ENCODE results near the gene MAGEA2.
"Not testable (repeated sequence)": the region's sequence is repeated elsewhere in the genome, so short reads cannot be mapped to it uniquely, and the experiment has no call there.

MAGEA2 gene, protein sequence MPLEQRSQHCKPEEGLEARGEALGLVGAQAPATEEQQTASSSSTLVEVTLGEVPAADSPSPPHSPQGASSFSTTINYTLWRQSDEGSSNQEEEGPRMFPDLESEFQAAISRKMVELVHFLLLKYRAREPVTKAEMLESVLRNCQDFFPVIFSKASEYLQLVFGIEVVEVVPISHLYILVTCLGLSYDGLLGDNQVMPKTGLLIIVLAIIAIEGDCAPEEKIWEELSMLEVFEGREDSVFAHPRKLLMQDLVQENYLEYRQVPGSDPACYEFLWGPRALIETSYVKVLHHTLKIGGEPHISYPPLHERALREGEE

DNA sequence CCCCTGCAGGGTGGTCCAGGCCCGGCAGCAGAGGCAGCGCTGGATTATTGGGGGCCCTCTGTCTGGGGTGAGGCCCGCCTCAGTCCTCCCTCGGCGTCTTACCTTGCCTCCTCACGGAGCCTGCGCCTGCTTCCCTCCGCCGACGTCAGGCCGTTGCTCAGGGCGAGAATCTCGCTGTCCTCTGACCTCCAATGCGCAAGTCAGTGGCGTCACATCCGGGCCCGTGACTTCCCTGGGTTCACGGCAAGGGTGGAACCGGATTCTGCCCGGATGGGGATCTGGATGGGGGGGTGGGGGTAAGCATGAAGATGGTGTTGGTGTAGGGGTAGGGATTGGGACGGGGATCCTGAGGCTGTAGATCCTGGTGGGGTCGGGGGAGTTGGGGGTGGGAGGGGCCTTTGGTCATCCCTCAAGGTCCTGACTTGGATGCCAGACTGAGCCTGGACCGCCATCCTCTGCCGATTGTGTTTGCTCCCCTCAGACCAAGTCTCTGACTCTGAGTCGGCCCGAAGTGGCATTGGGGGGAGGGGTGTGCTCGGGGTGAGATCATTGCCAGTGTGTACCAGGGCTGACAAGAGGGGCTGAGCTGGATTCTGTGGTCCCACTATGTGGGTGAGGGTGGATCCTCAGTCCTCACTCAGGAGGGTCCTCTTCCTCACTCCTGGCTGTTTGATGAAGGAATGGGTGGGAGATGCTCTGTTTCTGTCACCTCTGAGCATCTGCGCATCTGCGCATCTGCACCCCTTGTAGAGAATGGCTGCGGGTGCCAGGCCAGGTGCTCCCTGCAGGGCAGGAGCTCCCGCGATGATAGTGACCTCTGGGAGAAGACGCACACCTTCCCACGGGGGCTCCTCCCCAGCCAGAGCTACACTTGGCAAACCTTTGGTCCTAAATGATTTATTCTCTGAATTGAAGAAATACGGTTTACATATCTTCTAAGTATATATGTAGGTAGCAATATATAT lies at the start of gene MAGEA2:
Gene MAGEA2 (minus strand): TSS at position 157 of the 965 bp plus-strand sequence. CDS start 2,479 bp downstream, outside the sequence.
- DNase-seq (ENCODE audit: low read depth, low spot score); H3K9me3 ChIP-seq (ENCODE audit: low read depth, low read length); H3K27ac ChIP-seq; H3K4me3 ChIP-seq; H3K9ac ChIP-seq (ENCODE audit: insufficient read length); H3K36me3 ChIP-seq (ENCODE audit: insufficient read depth, low read length): not testable (repeated sequence)

DNA sequence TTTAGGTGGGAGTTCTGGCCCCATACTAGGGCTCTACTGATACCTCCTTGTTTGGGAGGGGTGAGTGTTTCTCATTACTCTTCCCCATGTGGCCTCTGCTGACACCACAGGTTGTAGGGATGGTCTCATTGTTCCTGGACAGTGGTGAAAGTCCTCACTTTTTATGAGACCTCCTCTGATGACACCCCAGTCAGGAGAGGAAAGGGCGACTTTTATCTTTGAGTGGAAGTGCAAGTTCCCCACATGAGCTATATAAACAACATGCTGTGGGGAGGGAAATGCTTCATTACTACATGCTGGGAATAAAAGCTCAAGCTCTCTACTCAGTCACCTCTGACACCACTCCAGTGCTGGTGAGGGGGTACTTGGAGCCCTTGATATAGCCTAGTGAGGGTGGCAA lies 45.3 kb upstream of the MAGEA2 start:
- TF ChIP-seq EZH2 (IDR thresholded peaks at IDR 0.05) (no peak), FOXP2 (optimal IDR thresholded peaks at IDR 0.05; ENCODE audit: control extremely low read depth, extremely low read length, insufficient read depth) (no peak), POLR2AphosphoS5 (IDR thresholded peaks at IDR 0.05; ENCODE audit: borderline replicate concordance, low read depth, low read length) (no peak)
- no peak for DNase-seq (ENCODE audit: low read depth, low spot score)
- H3K9me3 ChIP-seq (ENCODE audit: low read depth, low read length) = no peaks in the 10 kb centered on the region
- H3K27ac ChIP-seq = no peak overlapping the region
- no peaks in the 10 kb centered on the region for H3K36me3 ChIP-seq (ENCODE audit: insufficient read depth, low read length)
- no peak overlapping the region for H3K9ac ChIP-seq (ENCODE audit: insufficient read length)
- H3K4me3 ChIP-seq = no peak overlapping the region

DNA sequence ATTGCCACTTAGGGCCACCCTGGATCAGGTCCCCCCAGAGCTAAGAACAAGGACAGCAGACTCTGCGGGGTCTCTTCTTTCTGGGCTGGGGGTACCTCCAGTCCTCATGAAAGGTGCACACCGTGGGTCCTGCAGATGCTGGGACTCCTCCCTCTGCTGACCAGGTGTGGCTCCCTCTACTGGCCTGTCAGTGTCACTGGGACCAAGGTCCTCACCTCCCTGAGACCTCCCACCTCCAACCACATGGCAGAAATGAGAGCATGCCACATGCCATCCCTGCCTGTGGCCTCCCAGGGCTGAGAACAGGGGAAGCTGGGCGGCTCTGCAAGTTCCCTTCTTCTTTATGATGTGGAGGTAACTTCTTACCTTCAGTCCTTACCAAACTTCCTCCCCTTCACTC lies 33.4 kb upstream of the MAGEA2 start:
- not testable (repeated sequence) for H3K27ac ChIP-seq; H3K4me3 ChIP-seq; H3K36me3 ChIP-seq (ENCODE audit: insufficient read depth, low read length); H3K9me3 ChIP-seq (ENCODE audit: low read depth, low read length); H3K9ac ChIP-seq (ENCODE audit: insufficient read length); DNase-seq (ENCODE audit: low read depth, low spot score)

DNA sequence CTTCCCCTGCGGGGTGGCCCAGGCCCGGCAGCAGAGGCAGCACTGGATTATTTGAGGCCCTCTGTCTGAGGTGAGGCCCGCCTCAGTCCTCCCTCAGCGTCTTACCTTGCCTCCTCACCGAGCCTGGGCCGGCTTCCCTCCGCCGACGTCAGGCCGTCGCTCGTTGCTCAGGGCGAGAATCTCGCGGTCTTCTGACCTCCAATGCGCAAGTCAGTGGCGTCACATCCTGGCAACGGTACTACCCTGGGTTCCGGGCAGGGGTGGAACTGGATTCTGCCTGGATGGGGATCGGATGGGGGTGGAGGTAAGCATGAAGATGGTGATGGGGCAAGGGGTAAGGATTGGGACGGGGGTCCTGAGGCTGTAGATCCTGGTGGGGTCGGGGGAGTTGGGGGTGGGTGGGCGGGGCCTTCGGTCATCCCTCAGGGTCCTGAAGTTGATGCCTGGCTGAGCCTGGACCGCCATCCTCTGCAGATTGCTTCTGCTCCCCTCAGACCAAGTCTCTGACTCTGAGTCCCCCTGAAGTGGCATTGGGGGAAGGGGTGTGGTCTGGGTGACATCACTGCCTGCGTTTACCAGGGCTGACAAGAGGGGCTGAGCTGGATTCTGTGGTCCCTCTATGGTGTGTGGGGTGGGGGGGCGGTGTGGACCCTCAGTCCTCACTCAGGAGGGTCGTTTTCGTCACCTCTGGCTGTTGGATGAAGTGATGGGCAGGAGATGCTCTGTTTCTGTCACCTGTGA lies 16.1 kb upstream of the MAGEA2 start, which contains the start of gene MAGEA6:
Gene MAGEA6 (minus strand): TSS at position 141 of the 741 bp plus-strand sequence. CDS start 2,039 bp downstream, outside the sequence.
- not testable (repeated sequence) for H3K9ac ChIP-seq (ENCODE audit: insufficient read length); H3K9me3 ChIP-seq (ENCODE audit: low read depth, low read length); H3K27ac ChIP-seq; H3K36me3 ChIP-seq (ENCODE audit: insufficient read depth, low read length); DNase-seq (ENCODE audit: low read depth, low spot score); H3K4me3 ChIP-seq

DNA sequence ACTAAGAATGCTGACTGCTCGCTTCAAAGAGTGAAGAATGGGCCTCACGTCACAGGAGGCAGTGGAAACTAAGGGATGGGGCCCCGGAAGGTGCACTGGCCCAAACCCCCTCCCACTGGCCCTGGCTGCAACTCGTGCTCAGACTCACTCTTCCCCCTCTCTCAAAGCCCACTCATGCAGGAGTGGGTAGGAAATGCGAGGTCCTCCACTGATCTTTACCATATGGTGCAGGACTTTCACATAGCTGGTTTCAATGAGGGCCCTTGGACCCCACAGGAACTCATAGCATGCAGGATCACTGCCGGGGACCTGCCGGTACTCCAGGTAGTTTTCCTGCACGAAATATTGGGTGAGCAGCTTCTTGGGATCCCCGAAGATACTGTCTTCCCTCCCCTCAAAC lies 12.9 kb upstream of the MAGEA2 start:
- not testable (repeated sequence) for DNase-seq (ENCODE audit: low read depth, low spot score); H3K36me3 ChIP-seq (ENCODE audit: insufficient read depth, low read length); H3K27ac ChIP-seq; H3K9ac ChIP-seq (ENCODE audit: insufficient read length); H3K9me3 ChIP-seq (ENCODE audit: low read depth, low read length); H3K4me3 ChIP-seq

DNA sequence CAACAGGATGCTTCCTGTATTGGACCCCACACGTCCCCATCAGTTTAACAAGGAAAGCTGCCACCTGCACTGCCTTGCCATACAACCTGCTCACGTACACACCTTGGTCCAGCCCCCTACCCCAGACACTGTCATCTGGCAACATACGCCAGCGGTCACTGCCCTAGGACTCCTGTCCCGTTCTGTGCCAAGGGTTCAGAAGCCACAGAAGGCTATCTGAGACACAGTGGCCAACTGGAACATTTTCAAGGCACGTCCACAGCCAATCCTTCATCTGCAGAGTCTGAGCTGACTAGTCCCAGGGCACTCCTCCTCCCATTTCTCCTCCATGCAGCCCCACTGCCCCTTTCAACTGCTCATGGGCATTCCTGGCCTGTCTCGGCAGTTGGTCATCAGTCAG lies 7.9 kb upstream of the MAGEA2 start:
- not testable (repeated sequence) for H3K9me3 ChIP-seq (ENCODE audit: low read depth, low read length); H3K4me3 ChIP-seq; H3K27ac ChIP-seq; DNase-seq (ENCODE audit: low read depth, low spot score); H3K9ac ChIP-seq (ENCODE audit: insufficient read length); H3K36me3 ChIP-seq (ENCODE audit: insufficient read depth, low read length)

DNA sequence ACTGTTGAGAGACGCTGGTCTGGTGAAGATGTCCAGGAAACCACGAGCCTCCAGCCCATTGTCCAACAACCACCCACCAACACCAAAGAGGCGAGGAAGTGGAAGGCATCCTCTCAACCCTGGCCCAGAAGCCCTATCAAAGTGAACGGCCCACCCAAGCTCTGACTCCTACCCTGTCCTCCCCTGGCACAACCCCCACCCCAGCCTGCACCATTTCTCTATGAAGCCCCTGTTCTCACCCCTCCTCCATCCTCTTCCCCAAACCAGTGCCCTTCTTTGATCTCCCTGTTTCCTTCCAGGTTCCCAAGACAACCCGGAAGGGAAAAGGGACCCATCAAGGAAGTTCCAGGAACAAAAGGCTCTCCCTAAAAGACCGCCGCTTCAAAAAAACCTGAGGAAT lies 5.9 kb upstream of the MAGEA2 start:
- H3K4me3 ChIP-seq; H3K9ac ChIP-seq (ENCODE audit: insufficient read length): not testable (repeated sequence)

DNA sequence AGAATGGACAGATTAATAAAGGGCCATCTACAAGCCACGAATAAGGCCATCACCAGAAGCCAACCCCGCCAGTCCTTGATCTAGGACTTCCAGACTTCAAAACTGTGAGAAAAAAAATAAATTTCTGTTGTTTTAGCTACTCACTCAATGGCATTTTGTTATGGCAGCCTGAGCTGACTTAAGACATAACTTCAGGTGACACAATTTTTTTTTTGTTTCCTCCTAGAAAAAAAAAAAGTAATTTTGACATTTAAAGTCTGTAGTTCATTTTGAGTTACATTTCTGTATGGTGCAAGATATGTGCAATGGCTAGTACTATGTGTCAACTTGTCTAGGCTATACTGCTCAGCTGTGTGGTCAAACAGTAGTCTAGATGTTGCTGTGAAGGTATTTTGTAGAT lies 5.3 kb upstream of the MAGEA2 start, which contains the start of gene CSAG3:
Gene CSAG3 (plus strand): TSS at position 301 of the 400 bp plus-strand sequence.
- H3K9ac ChIP-seq (ENCODE audit: insufficient read length) = not testable (repeated sequence)

More for the DNA sequence above, 5.9 kb upstream of the MAGEA2 start:
- not testable (repeated sequence) for H3K36me3 ChIP-seq (ENCODE audit: insufficient read depth, low read length); H3K27ac ChIP-seq; DNase-seq (ENCODE audit: low read depth, low spot score); H3K9me3 ChIP-seq (ENCODE audit: low read depth, low read length)

DNA sequence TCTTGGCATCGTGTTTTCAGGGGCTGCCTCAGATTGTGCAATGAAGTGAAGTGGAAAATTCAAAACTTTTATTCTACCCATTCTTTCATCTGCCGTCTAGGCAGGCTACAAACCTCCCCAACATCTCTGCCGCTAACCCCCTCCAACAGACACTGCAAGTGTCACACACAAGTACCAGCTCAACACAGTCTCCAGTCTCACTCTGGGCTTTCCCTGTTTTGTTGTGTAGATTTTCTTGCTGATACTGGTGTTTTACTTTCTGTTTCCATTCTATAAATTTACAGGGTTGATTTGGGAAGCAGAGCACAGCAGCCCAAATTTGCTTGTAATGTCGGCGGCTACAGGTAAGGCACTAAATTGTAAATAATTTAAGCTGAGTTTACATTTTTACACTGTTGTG lies 1.2 kb upstream of the MAGEA2 start:
- H3K4me3 ChIP-seq; H3K36me3 ChIP-seq (ENCODE audit: insufficient read depth, low read length); DNase-seq (ENCODE audit: low read depth, low spot score); H3K27ac ChIP-seq; H3K9me3 ChIP-seq (ENCODE audit: low read depth, low read length); H3K9ac ChIP-seq (ENCODE audit: insufficient read length): not testable (repeated sequence)

More for the DNA sequence above, 5.3 kb upstream of the MAGEA2 start, which contains the start of gene CSAG3:
- DNase-seq (ENCODE audit: low read depth, low spot score); H3K9me3 ChIP-seq (ENCODE audit: low read depth, low read length); H3K27ac ChIP-seq; H3K36me3 ChIP-seq (ENCODE audit: insufficient read depth, low read length); H3K4me3 ChIP-seq: not testable (repeated sequence)

Measured in SK-N-MC (cell line).